ENCODE data around the gene ZBTB17. TPM values are rescaled to one million over a fixed set of nuclear protein-coding genes. Genes with fewer than 3 reads are reported as not detected.
A peak's percentile ranks its signal among the peaks of the same experiment; 100 is the strongest.
"Not testable (repeated sequence)": the region's sequence is repeated elsewhere in the genome, so short reads cannot be mapped to it uniquely, and the experiment has no call there.

The ZBTB17 gene
- total and polyA plus RNA-seq, 10 of the 15 experiments (the other 5 are each of a cell fraction or from before 2014, with no cell fraction given) = 0.87 to 59.4 (median 38.7) TPM

DNA sequence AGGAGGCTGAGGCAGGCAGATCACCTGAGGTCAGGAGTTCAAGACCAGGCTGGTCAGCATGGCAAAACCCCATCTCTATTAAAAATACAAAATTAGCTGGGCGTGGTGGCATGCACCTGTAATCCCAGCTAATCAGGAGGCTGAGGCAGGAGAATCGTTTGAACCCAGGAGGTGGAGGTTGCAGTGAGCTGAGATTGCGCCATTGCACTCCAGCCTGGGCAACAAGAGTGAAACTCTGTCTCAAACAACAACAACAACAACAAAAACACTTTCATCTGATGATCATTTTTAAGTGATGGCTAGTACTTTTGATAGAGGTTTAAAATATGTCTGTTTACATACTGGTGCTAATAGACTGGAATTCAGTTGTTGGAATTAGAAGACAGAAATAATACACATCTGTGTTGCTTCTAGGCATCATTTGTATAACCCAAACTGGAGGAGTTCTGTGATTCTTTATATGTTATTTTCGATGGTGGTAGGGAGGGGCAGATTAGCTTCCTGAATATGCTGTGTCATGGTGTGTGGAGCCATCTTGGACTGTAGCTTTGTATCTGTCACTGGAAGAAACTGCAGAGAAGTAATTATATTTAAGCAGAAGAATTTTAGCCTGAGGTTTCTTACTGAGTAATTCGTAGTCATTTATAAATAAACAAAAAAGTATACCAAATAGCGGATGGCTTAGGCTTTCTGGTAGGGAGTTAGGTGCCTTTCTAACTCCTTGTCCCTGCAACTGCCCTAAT lies 82.9 kb downstream of the ZBTB17 start:
- H3K27me3 ChIP-seq (replicated peaks in 1 of 2; ENCODE audit: control insufficient read depth in 2 of 2, insufficient read depth in 2 of 2, low read length in 1 of 2); H4K20me1 ChIP-seq (ENCODE audit: control insufficient read depth, insufficient read depth); H3K9me3 ChIP-seq (replicated peaks; ENCODE audit: control insufficient read depth, insufficient read depth, low read length); FAIRE-seq; H3K9ac ChIP-seq (ENCODE audit: control insufficient read depth, insufficient read depth, low read length); H3K4me1 ChIP-seq (ENCODE audit: control insufficient read depth, insufficient read depth, low read length); H2AFZ ChIP-seq (ENCODE audit: control insufficient read depth, low read depth, low read length); H3K4me2 ChIP-seq (ENCODE audit: control insufficient read depth, insufficient read depth); SMC1A ChIA-PET (ENCODE audit: uncharacterized antibody, unreplicated experiment); intact Hi-C loops (cut with micrococcal nuclease; ENCODE audit: unreplicated experiment); POLR2A ChIA-PET; H3K4me3 ChIP-seq; ATAC-seq; in situ Hi-C loops (cut with MboI); DNase-seq (ENCODE audit: low read depth, low spot score): not testable (repeated sequence)
- Histone ChIP-seq H3K27ac (ENCODE audit: control insufficient read depth, insufficient read depth) (peak overlapping the region; percentile 56), H3K79me2 (ENCODE audit: control insufficient read depth, insufficient read depth, low read length) (peaks cover 74% of the 10 kb centered on the region), H3K36me3 (ENCODE audit: control insufficient read depth in 2 of 2, insufficient read depth in 2 of 2, low read length in 1 of 2) (peaks cover 1 to 11% of the 10 kb centered on the region in 2 experiments; a peak in 3 of 4 replicates)
- WGBS (ENCODE audit: insufficient coverage, insufficient replicate concordance, low lambda C conversion rate, missing lambda C conversion rate) = 77% methylated on average over 6 of the region's 6 CpGs
- RAD21 ChIA-PET (ENCODE audit: unreplicated experiment) = interaction anchor here (1.3 kb wide), 1 partner anchor 42 kb away, joined by 3 read pairs; no protein-coding TSS in a partner anchor
- TF ChIP-seq BACH1 (IDR thresholded peaks at IDR 0.05; ENCODE audit: borderline replicate concordance) (peak; percentile 57; the same call in 1 of the 2 replicates), YY1 (IDR thresholded peaks at IDR 0.05; ENCODE audit: low read depth, low read length) (peak; percentile 73; the same call in 1 of the 2 replicates)
- CTCF ChIA-PET = interaction anchor here (1.5 kb wide), 1 partner anchor 78 kb away, joined by 3 read pairs; no protein-coding TSS in a partner anchor
- TSS peak; percentile 39 for BruUV-seq (replicated peaks)

Small RNA genes within 50 kb of the gene (small RNA-seq; reads per million reads assigned to genes)
- gene AL034555.1 = not detected
- not detected for gene AL355994.1
- not detected for gene AL355994.5

Other genes with a start within 250 kb of the ZBTB17 start
Only the 7 nearest of the 12 such genes appear.
- gene UQCRHL, start 168.5 kb downstream of the ZBTB17 start, total RNA-seq (2014; rRNA removed) = 7.7 and 9.8 TPM in 2 replicates
- 5.9 TPM in 2 replicates for gene UQCRHL, start 168.5 kb downstream of the ZBTB17 start, total RNA-seq (2014; rRNA removed; fragmentation: Illumina TruSeq; extraction: Trizol)
- 1.4 and 2.0 TPM in 2 replicates for gene UQCRHL, start 168.5 kb downstream of the ZBTB17 start, total RNA-seq (2021)
- 17.3 and 49.9 TPM in 2 replicates for gene UQCRHL, start 168.5 kb downstream of the ZBTB17 start, polyA plus RNA-seq (2011; rRNA removed)
- gene UQCRHL, start 168.5 kb downstream of the ZBTB17 start, polyA plus RNA-seq (2014; fragmentation: Illumina TruSeq; extraction: Trizol) = 3.3 and 5.4 TPM in 2 replicates
- 1 to 10 TPM; 6.7 to 7.5 TPM for gene UQCRHL, start 168.5 kb downstream of the ZBTB17 start, polyA plus RNA-seq (2014; fragmentation: Nextera tagmentation; extraction: Ambion mirVana)
- 5.6 and 9.5 TPM in 2 replicates for gene UQCRHL, start 168.5 kb downstream of the ZBTB17 start, polyA plus RNA-seq (2014; rRNA removed)
- gene UQCRHL, start 168.5 kb downstream of the ZBTB17 start, polyA plus RNA-seq (2016; fragmentation: Nextera tagmentation; extraction: Ambion mirVana) = 1 to 10 TPM; 1.9 to 2.3 TPM
- gene SPEN, start 128.4 kb downstream of the ZBTB17 start, total RNA-seq (2014; rRNA removed) = 18.9 and 20.9 TPM in 2 replicates
- 16.5 and 18.2 TPM in 2 replicates for gene SPEN, start 128.4 kb downstream of the ZBTB17 start, total RNA-seq (2014; rRNA removed; fragmentation: Illumina TruSeq; extraction: Trizol)
- gene SPEN, start 128.4 kb downstream of the ZBTB17 start, total RNA-seq (2021) = 57.5 and 58.7 TPM in 2 replicates
- gene SPEN, start 128.4 kb downstream of the ZBTB17 start, polyA plus RNA-seq (2011; rRNA removed) = 6.1 and 6.7 TPM in 2 replicates
- gene SPEN, start 128.4 kb downstream of the ZBTB17 start, polyA plus RNA-seq (2014; fragmentation: Illumina TruSeq; extraction: Trizol) = 45.0 and 58.7 TPM in 2 replicates
- gene SPEN, start 128.4 kb downstream of the ZBTB17 start, polyA plus RNA-seq (2014; fragmentation: Nextera tagmentation; extraction: Ambion mirVana) = 10 to 100 TPM in 1 of 2 experiments, 1 to 10 TPM in 1; 5.2 to 12.9 TPM
- 28.4 and 34.9 TPM in 2 replicates for gene SPEN, start 128.4 kb downstream of the ZBTB17 start, polyA plus RNA-seq (2014; rRNA removed)
- gene SPEN, start 128.4 kb downstream of the ZBTB17 start, polyA plus RNA-seq (2016; fragmentation: Nextera tagmentation; extraction: Ambion mirVana) = 10 to 100 TPM; 21.3 to 36.2 TPM
- gene SRARP, start 28.1 kb upstream of the ZBTB17 start, total RNA-seq (2014; rRNA removed) = not detected in 2 replicates
- not detected in 2 replicates for gene SRARP, start 28.1 kb upstream of the ZBTB17 start, total RNA-seq (2014; rRNA removed; fragmentation: Illumina TruSeq; extraction: Trizol)
- not detected in 2 replicates for gene SRARP, start 28.1 kb upstream of the ZBTB17 start, total RNA-seq (2021)
- gene SRARP, start 28.1 kb upstream of the ZBTB17 start, polyA plus RNA-seq (2011; rRNA removed) = 0.03 TPM in 1 of 2 replicates, not detected in the other
- not detected in 2 replicates for gene SRARP, start 28.1 kb upstream of the ZBTB17 start, polyA plus RNA-seq (2014; fragmentation: Illumina TruSeq; extraction: Trizol)
- gene SRARP, start 28.1 kb upstream of the ZBTB17 start, polyA plus RNA-seq (2014; fragmentation: Nextera tagmentation; extraction: Ambion mirVana) = not detected
- 0.06 TPM in 1 of 2 replicates, not detected in the other for gene SRARP, start 28.1 kb upstream of the ZBTB17 start, polyA plus RNA-seq (2014; rRNA removed)
- gene SRARP, start 28.1 kb upstream of the ZBTB17 start, polyA plus RNA-seq (2016; fragmentation: Nextera tagmentation; extraction: Ambion mirVana) = not detected
- gene HSPB7, start 41.9 kb upstream of the ZBTB17 start, total RNA-seq (2014; rRNA removed) = not detected in 2 replicates
- gene HSPB7, start 41.9 kb upstream of the ZBTB17 start, total RNA-seq (2014; rRNA removed; fragmentation: Illumina TruSeq; extraction: Trizol) = not detected in 2 replicates
- gene HSPB7, start 41.9 kb upstream of the ZBTB17 start, total RNA-seq (2021) = 0.21 TPM in 1 of 2 replicates, not detected in the other
- gene HSPB7, start 41.9 kb upstream of the ZBTB17 start, polyA plus RNA-seq (2011; rRNA removed) = not detected in 2 replicates
- not detected in 2 replicates for gene HSPB7, start 41.9 kb upstream of the ZBTB17 start, polyA plus RNA-seq (2014; fragmentation: Illumina TruSeq; extraction: Trizol)
- gene HSPB7, start 41.9 kb upstream of the ZBTB17 start, polyA plus RNA-seq (2014; fragmentation: Nextera tagmentation; extraction: Ambion mirVana) = not detected
- gene HSPB7, start 41.9 kb upstream of the ZBTB17 start, polyA plus RNA-seq (2014; rRNA removed) = not detected in 2 replicates
- under 1 TPM in 1 of 2 experiments, not detected in 1; 0.34 TPM for gene HSPB7, start 41.9 kb upstream of the ZBTB17 start, polyA plus RNA-seq (2016; fragmentation: Nextera tagmentation; extraction: Ambion mirVana)
- gene CLCNKA, start 45.9 kb upstream of the ZBTB17 start, total RNA-seq (2014; rRNA removed) = not detected in 2 replicates
- not detected in 2 replicates for gene CLCNKA, start 45.9 kb upstream of the ZBTB17 start, total RNA-seq (2014; rRNA removed; fragmentation: Illumina TruSeq; extraction: Trizol)
- gene CLCNKA, start 45.9 kb upstream of the ZBTB17 start, total RNA-seq (2021) = 0.08 TPM in 1 of 2 replicates, not detected in the other
- 0.05 and 0.06 TPM in 2 replicates for gene CLCNKA, start 45.9 kb upstream of the ZBTB17 start, polyA plus RNA-seq (2011; rRNA removed)
- gene CLCNKA, start 45.9 kb upstream of the ZBTB17 start, polyA plus RNA-seq (2014; fragmentation: Illumina TruSeq; extraction: Trizol) = not detected in 2 replicates
- gene CLCNKA, start 45.9 kb upstream of the ZBTB17 start, polyA plus RNA-seq (2014; fragmentation: Nextera tagmentation; extraction: Ambion mirVana) = under 1 TPM in 1 of 2 experiments, not detected in 1; 0.02 TPM
- 0.10 and 0.23 TPM in 2 replicates for gene CLCNKA, start 45.9 kb upstream of the ZBTB17 start, polyA plus RNA-seq (2014; rRNA removed)
- gene CLCNKA, start 45.9 kb upstream of the ZBTB17 start, polyA plus RNA-seq (2016; fragmentation: Nextera tagmentation; extraction: Ambion mirVana) = under 1 TPM in 1 of 2 experiments, not detected in 1; 0.15 TPM
- not detected in 2 replicates for gene CLCNKB, start 67.7 kb upstream of the ZBTB17 start, total RNA-seq (2014; rRNA removed)
- not detected in 2 replicates for gene CLCNKB, start 67.7 kb upstream of the ZBTB17 start, total RNA-seq (2014; rRNA removed; fragmentation: Illumina TruSeq; extraction: Trizol)
- not detected in 2 replicates for gene CLCNKB, start 67.7 kb upstream of the ZBTB17 start, total RNA-seq (2021)
- not detected in 2 replicates for gene CLCNKB, start 67.7 kb upstream of the ZBTB17 start, polyA plus RNA-seq (2011; rRNA removed)
- not detected in 2 replicates for gene CLCNKB, start 67.7 kb upstream of the ZBTB17 start, polyA plus RNA-seq (2014; fragmentation: Illumina TruSeq; extraction: Trizol)
- gene CLCNKB, start 67.7 kb upstream of the ZBTB17 start, polyA plus RNA-seq (2014; fragmentation: Nextera tagmentation; extraction: Ambion mirVana) = under 1 TPM in 1 of 2 experiments, not detected in 1; 0.05 TPM
- not detected in 2 replicates for gene CLCNKB, start 67.7 kb upstream of the ZBTB17 start, polyA plus RNA-seq (2014; rRNA removed)
- not detected for gene CLCNKB, start 67.7 kb upstream of the ZBTB17 start, polyA plus RNA-seq (2016; fragmentation: Nextera tagmentation; extraction: Ambion mirVana)
- gene FAM131C, start 97.5 kb upstream of the ZBTB17 start, total RNA-seq (2014; rRNA removed) = not detected in 2 replicates
- gene FAM131C, start 97.5 kb upstream of the ZBTB17 start, total RNA-seq (2014; rRNA removed; fragmentation: Illumina TruSeq; extraction: Trizol) = not detected in 2 replicates
- not detected in 2 replicates for gene FAM131C, start 97.5 kb upstream of the ZBTB17 start, total RNA-seq (2021)
- not detected in 2 replicates for gene FAM131C, start 97.5 kb upstream of the ZBTB17 start, polyA plus RNA-seq (2011; rRNA removed)
- gene FAM131C, start 97.5 kb upstream of the ZBTB17 start, polyA plus RNA-seq (2014; fragmentation: Illumina TruSeq; extraction: Trizol) = 0.03 TPM in 1 of 2 replicates, not detected in the other
- not detected for gene FAM131C, start 97.5 kb upstream of the ZBTB17 start, polyA plus RNA-seq (2014; fragmentation: Nextera tagmentation; extraction: Ambion mirVana)
- not detected in 2 replicates for gene FAM131C, start 97.5 kb upstream of the ZBTB17 start, polyA plus RNA-seq (2014; rRNA removed)
- gene FAM131C, start 97.5 kb upstream of the ZBTB17 start, polyA plus RNA-seq (2016; fragmentation: Nextera tagmentation; extraction: Ambion mirVana) = not detected